Stimulated activated CD8-positive, alpha-beta memory T cell treated with anti-CD3 and anti-CD28 coated beads, Interleukin-4, amount 100 ng/mL, for 24 hours (primary cell): Measurements from ENCODE around the gene DGKI.

Source experiments
- DNase-seq: peaks from one replicate; pipeline ENCODE4 v3.0.0-alpha.2; 2020; ENCODE audit warnings: low read depth

DGKI gene

DNA sequence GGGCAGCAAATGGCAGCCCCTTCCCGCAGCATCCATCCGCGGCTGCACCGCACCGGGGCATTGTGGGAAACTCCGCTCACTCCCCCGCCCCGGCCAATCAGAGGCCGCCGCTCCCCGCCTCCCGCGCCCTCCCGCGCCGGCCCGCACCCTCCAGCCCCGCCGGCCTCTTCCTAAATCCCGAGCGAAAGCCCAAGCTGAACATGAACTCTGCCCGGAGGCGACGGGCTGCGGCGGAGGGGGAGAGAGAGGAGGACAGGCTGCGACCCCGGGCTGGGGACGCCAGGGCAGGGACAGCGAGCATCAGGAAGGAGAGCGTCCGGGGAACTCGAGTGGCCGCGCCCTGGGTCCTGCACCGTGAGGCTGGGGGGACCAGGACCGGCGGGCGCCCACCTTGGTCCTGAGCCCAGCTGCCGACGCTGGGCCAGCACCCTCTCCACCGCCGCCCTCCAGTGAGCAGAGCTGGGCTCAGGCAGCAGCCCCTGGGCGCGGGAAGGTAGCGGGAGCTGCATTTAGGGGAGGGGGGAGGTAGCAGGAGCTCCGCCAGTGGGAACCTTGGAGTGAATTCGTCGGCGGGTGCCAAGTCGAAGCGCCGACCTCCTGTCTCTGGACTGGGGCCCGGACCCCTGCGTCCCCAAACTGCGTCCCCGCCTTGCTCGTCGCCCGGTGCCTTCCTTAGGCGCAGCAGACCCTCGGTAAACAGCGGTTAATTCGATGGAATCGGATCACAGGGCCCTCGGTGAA lies at the start of gene DGKI:
TSS of gene DGKI (minus strand) at position 148 of the 741 bp plus-strand sequence.
- no peak for DNase-seq

DNA sequence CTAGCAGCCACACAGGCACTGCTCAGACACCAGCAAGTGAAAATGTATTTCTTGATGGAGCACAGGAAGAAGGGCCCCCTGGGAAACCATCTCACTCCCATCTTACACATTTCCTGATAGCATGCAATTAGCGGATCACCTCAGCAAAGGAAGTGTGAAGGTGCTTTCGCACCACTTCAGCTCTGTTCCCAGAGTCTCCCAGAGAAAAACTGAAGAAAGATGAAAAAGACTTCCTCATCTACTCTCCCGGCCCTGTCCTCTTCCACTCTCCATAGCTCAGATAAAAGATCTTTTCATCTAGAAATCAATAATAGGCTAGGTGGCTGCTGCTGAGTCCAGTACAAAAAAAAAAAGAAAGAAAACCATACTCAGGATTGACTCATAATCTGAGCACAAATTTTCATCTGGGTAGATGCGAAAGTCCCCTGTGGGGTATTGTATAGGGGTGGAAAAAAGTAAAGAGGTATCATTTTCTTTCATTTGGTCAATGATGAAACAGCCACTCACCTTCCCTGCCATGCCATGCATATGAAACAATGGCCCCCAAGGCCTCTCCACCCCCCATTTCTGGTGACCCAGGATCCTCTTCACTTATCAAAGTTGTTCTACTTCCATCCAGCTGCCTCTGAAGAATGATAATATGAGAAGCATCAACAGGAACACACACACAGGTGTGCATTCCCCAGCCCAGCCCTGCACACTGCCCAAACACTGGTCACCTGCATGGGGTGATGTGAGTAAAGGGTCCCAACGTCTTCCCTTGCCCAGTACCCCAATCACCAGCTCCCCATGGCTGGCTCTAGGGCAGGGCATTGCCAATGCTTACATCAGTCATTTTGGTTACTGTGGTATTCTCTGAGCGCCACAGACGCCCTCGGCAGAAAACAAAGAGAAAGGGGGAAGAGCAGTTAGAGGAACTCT lies 48.8 kb upstream of the DGKI start:
- DNase-seq, result no peak

DNA sequence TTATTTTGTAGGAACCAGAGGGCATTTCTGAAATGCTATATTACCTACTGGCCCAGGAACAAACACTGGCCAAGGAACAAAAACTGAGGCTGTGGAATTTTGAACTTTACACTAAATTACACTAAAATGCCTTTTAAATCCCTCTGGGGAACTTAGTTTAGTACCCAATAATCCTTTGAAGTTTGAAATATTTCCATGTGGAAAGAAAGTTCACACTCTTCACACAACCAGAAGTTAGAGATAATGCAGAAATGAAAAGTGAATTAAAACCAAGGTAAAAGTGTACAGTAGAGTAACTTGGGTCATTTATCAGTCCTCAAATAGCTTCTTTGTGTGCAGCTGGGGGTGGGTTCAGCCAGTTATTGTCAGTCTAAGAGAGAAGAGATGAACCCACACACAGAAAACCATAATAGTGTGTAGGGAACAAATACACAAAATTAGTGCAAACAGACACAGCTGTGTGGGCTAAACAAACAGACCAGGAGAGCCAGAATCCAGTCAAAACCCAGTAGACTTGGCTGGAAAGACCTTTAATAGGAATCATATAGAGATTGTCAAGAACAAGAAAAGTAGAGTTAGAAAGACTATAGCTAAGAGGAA lies 46.5 kb upstream of the DGKI start:
- DNase-seq, result no peak

DNA sequence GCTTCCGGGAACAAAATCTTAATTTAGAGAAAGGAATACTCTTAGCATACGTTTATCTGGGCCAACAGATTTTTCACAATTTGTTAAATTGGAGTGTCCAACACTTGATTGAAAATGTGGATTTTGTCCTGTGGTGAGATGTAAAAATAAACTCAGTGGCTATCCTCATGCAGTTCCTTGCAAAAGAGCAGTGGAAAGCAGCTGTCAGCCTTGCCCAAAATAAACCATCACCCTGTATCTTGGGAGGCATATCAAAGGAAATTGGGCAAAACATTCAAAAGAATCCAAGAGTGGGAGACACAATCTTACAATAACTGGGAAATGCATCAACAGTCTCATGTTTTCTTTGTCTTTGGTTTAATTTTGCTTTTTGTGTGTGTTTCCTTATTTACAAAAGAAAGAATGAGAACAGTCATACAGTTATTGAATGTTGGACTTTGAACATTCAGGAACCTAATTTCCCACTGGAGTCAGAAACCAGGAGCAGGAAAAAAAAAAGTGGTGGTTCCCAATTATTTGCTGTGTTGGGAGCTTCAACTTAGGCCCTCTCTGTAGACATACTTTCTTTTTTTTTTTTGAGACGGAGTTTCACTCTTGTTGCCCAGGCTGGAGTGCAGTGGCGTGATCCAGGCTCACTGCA lies 44.4 kb upstream of the DGKI start:
- DNase-seq, result no peak

DNA sequence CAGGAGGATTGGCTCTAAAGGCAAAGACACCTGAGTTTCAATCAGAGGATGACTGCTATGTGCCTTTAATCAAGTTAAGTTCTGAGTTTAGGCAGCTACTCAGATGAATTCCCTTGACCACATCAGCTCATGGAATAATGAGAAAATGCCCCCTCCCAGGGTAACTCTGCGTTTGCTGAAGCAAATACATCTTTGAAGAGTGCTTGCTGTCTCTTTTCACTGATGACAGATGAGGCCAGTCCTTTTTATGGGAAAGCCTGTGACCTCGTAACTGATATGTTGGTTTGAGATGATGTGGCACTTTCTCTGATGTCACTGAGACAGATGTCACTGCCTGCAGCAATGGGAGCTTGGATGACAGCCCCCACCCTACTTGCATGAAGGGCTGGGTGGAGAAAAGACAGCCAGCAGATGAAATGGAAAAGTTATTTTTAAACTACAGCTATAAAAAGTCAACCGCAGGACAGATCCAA lies 43.7 kb upstream of the DGKI start:
- DNase-seq, result no peak

DNA sequence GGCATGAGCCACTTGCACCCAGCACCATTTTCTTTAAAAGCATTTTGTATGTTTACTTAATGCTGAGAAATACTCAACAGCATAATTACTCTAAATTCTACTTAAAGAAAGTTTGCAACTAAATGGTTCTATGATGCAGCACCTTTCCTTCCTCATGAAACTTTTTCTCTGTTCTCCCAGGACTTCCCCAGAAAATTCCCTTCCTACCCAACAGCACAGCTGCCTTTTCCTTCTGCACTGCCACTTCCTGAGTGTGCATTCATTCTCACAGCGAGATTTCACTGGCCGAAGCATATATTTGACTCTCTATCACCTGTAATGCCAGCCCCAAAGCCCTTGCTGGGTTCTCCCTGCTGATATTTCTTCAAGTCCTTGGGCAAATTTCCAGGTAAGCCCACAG lies 41.5 kb upstream of the DGKI start:
- no peak for DNase-seq

DNA sequence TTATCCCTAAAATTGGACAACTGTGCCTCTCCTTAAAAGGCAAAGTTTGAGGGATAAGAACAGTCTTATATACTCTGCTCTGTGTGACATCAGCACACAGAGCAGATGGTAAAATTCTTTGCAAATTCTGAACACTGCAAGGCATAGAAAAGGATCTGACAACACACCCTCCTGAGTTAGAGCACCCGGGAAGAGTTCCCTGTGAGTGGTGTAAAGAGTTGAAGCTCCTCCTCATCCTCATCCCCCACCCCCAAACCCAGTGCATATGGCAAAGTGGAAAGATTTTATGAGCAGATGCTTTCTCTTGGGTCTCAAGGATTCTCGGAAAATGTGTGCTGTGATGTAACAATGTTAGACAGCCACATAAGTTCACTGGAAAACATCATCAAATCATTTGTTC lies 40.0 kb upstream of the DGKI start:
- DNase-seq, result no peak

DNA sequence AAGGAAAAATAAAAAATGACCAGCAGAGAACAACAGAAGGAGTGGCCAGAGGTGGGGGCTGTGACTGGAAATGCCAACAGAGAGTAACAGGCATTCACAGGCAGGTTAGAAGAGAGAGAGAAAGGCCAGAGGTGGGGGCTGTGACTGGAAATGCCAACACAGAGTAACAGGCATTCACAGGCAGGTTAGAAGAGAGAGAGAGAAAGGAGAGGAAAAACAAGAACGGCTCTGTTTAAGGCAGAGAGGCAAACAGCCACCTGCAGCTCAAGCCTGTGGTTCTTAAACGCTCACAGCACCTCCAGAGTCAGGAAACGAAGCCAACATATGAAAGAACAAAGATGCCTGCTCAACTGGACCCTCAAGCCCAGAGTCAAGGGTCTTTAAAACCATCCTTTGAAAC lies 39.5 kb upstream of the DGKI start:
- no peak for DNase-seq

DNA sequence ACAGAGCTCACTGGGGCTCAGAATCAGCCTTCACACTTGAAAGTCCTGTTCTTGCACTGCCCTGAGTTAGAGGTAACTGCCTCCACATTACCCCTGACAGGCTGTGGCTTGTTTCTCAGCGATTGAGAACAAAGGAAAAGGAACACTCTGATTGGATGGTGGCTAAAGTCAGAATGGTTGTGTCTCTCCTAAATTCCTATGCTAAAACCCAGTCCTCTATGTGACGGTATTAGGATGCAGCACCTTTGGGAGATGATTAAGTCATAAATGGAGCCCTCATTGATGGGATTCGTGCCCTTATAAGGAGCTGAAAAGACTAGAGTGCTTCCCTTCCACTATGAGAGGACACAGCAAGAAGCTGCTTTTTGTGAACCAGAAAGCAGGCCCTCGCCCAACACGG lies 38.9 kb upstream of the DGKI start:
- DNase-seq, result no peak

DNA sequence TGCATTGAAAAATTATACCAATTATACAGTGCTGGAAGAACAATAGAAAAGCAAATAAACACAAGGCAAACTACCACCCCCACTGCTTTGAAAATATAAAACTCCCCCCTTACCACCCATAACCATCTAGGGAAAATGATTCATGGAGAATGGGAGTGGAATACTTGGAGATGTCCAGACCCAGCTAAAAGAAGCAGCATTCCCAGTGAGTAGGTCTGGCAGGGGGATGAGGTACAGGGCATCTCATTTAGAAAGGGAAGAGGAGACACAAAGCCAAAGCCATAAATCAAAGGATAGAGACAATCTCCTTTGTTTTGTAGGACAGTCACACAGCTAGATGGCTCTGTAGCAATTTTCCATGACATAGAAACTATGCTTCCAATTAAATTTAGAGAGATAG lies 36.0 kb upstream of the DGKI start:
- no peak for DNase-seq

DNA sequence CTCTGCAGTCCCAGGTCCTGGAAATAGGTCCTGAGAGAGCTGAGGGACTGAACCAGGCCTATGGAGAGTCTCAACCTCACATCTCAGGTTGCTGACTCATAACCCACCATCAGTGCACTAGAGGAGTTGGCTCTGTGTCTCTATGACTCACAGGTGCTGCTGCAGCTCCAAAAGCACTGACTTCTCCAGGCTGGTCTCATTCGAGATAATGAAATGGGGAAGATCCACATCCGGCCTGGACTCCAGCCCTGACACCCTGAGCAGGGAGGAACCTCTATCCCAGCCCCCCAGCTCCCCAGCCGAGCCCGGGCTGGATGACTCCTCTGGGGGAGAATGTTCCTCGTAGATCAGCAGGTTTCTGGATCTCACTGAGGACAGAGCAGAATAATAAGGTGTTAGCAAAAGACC lies 35.5 kb upstream of the DGKI start:
- DNase-seq, result no peak

DNA sequence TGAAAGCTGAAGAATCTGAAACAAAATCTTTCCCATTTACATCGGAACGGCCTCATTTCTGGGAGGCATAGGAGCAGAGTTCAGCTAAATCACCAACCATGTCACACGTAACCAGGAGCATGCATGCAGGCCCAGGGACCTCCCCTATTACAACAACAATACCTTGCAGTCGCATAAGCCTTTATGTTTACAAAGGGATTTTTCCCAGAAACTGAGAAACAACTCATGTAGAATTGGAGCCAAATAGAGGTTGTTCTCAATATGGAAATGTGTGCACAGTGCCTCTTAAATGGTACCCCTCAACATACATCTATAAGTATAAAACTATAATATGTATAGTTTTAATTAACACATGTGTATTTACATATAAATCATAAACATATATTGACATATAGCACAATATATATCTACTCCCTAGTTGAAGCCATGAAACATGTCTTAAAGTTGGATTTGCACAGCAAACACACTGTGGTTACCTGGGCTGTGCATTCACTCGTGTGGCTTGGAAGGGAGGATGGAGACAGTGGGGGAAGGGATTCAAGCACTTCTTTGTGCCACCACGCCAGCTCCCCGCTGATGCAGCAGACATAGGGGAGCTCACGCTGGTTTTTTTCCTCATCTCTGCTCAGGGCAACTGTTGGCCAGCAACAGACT lies 35.0 kb upstream of the DGKI start:
- no peak for DNase-seq

DNA sequence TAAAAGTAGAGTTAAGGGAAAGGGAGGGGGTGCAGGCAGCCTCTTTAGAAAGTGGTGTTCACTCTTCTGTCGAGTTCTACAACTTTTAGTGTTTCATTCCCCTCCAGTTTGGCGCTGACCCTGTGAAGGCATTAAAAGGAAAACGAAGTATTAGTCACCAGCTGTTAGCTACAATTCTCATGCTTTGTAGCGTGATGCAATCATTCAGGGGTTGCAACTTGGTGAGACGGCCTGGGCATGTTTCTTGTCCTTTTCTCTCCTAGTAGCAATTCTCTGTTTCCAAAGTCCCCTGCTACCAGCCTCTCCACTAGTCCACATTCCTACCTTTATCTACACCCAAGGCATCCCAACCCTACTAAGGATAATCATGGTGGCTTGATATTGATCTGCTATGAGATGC lies 33.7 kb upstream of the DGKI start:
- no peak for DNase-seq

DNA sequence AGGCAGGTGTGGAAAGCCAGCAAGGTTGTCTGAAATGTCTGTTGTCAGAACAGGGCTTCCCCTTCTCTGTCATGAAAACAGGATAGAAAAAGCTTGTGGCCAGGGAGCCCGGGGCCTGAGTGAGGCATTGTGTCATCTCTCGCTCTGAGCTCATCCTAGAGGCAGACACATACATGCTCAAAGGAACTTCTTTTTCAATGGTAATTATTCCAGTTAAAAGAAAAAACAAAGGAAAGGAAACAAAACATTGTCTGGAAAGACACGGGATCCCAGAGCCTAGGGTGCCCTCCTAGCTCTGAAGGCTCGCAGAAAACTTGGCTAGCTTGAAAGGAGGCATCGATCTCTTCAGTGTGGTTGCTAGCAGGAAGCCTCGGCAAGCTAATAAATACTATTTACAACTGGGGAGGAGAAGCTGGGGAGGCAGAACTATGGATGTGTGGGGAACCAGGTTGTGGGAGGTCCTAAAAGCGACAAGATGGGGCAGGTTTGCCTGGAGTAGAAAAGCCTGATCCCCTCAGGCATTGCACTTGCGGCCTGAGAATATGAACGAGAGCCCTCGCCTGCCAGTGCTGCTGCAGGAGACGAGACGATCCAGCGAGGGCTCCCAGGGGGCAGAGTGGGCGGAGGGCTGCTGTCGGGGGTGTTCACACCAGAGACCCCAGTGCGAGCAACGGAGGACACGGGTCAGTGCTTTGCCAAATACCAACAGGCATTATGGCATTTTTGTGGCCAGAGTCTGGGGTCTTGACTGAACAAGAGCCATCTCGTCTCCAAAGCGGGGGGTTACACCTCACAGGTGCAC lies 32.8 kb upstream of the DGKI start:
- DNase-seq, result no peak

DNA sequence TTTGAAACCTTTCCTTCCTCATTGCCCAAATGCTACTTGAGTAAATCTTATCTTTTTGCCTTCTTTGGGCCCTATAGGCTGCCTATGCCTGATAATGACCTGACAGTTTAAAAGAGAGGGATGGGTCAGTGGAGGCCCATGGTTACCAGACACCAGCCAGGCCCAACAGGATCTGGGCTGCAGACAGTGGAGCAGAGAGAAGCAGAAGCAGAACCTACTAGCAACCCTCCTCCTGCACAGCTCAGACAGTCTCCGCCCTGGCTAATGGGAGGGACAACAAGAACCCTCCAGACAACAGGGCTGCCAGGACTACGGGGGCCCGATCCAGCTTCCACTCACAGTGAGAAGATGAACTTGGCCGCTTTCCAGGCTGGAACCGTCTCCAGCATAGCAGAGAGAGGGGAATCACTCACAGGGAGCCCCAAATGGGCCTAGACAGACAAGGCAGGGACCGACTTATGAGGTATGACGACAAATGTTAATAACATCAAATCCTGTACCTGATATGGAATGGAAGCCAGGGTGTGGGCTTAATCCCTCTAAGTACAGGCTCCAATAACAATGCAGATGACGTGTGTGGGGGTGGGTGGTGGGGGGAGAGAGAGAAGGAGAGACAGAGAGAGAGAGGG lies 31.7 kb upstream of the DGKI start:
- DNase-seq, result no peak

DNA sequence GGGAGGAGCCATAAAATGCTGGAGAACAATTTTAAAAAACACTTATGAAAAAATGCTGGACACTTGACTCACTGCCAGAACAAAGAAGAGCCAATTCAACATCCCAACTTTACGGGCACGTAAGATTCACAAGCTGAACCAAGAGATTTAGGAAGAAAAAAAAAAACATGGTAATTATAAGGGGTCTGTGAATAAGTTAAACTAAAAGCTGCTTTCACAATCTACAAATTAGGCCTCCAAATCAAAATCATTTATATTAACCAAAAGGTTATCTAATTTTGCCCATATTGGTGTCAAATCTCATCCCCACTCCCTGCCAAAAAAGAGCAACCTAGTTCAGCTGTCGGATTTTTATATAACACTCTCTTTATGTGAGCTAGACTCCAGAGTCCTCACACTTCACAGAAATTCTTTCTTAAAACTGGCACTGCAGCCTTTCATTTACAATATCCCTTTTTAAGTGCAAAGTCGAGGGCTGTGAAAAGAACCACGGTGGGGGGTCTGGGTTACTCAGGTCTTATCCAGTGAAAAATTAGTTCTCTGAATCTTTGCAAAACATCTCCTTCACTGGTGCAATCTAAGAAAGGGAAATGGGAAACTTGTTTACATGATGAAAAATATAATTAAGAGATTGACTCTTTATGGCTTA lies 30.4 kb upstream of the DGKI start:
- no peak for DNase-seq

DNA sequence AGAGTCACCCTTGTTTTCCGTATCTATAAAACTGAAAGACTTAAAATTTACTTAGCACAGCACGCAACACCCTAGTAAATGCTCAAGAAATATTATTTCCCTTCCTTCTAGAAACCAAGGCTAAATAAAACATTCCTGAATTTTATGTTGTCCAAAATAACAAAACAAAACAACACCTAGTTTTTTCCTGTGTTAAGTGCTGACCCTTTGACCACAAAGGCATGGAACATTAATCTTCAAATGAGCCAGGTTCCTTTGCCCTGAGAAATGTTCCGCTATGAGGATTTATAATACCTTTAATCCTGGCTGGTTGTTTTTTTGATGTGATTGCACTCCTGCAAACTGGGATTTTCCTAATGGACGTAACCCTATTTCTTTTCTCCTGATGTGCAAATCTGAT lies 29.0 kb upstream of the DGKI start:
- DNase-seq, result no peak

DNA sequence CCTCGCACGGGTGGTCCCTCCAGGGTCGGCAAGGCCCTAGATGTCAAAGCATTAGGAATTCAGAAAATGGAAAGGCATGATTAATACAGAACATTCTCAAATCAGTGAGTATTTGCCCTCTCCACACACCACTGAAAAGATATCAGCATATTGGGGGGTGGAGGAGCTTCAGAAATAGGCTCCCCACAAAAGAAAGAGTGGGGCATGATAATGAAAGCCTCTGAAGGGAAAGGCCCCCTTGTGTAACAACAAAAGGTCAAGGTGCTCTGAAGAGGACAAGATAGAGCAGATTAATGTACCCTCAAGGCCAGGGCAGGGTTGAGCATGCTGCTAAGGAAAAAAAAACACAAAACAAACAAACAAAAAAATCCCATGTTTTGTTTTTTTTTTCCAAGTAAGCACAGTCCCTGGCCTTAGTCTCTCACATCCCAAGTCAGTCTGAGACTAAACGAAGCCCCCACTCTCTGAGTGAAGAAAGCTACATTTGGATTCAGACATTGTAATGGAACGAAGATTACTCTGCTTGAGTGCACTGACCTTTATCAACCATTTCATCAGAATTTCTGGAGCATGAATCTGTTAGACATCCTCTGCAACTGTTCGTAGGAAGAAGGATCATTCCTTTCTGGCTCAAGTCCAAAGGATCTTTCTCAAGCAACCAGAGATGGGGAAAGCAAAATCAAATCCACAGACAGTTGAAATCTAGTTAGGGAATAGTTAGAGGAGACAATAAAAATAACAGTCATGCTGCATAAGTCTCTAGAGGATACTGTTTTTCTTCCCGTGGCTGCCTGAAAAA lies 27.4 kb upstream of the DGKI start:
- no peak for DNase-seq

DNA sequence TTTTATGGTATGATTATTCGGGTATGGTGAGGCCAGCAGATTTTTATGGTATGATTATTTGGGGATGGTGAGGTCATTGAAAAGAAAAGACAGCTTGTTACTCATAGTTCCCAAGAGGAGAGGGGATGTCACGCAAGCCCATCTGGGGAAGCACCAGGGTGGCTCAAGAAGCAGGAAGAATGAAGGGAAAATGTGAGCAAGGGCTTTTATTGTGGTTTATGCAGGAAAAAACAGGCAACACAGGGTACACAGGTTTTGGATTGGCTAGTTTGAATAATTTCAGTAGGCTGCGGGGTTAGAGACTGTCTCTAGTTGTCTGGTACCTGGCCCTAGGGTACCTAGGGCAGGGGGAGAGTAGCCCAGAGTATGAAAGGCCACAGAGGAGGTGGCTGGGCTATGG lies 26.8 kb upstream of the DGKI start:
- no peak for DNase-seq
